Vagina (tissue), 2 donors: ENCODE measurements around the gene PDGFC.

Experiments used
- CTCF ChIP-seq, 3 experiments: fragments of 450-650 bp in 2 of 3; fragments of 200-600 bp in 1 of 3; sonication (generic) in 1 of 3; IDR thresholded peaks; one replicate each; pipeline ENCODE4 v1.5.1; 2017 to 2019; ENCODE audit warnings: antibody characterized with exemption in 3 of 3, mild to moderate bottlenecking in 2 of 3, moderate library complexity in 2 of 3
- POLR2A ChIP-seq, 2 donors: fragments of 450-650 bp; IDR thresholded peaks; one replicate each; pipeline ENCODE4 v1.6.1; 2017; ENCODE audit warnings: antibody characterized with exemption in 2 of 2, mild to moderate bottlenecking in 2 of 2, moderate library complexity in 2 of 2
- POLR2AphosphoS5 ChIP-seq, 2 donors: sonication (generic); formaldehyde crosslinking; IDR thresholded peaks; one replicate each; pipeline ENCODE4 v1.9.0; 2017; ENCODE audit warnings: antibody characterized with exemption in 2 of 2, mild to moderate bottlenecking in 2 of 2, low read depth in 1 of 2; ENCODE audit not compliant: insufficient read depth in 1 of 2

DNA sequence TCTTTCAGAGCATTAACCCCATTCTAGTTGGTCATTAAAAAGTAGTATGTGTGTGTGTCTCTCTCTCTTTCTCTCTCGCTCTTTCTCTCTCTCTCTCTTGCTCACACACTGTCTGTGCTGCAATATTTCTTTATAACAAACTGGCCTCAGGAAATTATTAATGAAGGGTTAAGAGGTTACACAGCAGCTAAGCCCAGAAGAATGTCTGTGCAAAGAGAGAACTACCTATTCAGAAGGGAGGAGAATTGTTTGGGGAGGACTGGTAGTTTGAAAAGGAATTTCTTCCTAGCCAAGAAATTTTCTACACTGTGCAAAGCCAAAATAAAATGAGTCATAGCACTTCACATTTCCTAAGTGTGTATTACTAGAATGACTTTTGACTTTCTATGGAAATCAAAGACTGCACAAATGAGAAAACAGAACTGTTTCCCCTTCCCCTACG lies 22.2 kb downstream of the PDGFC start:
- TF ChIP-seq CTCF (IDR thresholded peaks at IDR 0.05) (no peak), POLR2AphosphoS5 (IDR thresholded peaks at IDR 0.05; ENCODE audit: insufficient read depth in 1 of 2, low read depth in 1 of 2) (no peak), POLR2A (IDR thresholded peaks at IDR 0.05) (no peak)
